HEK293 (cell line): ENCODE results near the gene ZFP42.

ENCODE experiments used
- CTCF ChIP-seq: fragments of 450-650 bp; formaldehyde crosslinking; IDR thresholded peaks from 2 replicates; pipeline ENCODE4 v1.5.1; 2016; ENCODE audit warnings: missing biosample characterization, missing genetic modification characterization
- HOXA7 ChIP-seq: sonication (generic); formaldehyde crosslinking; IDR thresholded peaks from 2 replicates; pipeline ENCODE4 v1.8.1; 2022; ENCODE audit warnings: missing genetic modification reagents, borderline replicate concordance
- PBX3 ChIP-seq: sonication (generic); formaldehyde crosslinking; IDR thresholded peaks from 2 replicates; pipeline ENCODE4 v1.8.1; 2022; ENCODE audit warnings: mild to moderate bottlenecking, moderate library complexity, missing genetic modification reagents
- TCF7L2 ChIP-seq: IDR thresholded peaks from 2 replicates; pipeline ENCODE4 v1.6.1; 2011; ENCODE audit warnings: low read depth, mild to moderate bottlenecking, inconsistent platforms, low read length, moderate library complexity, borderline replicate concordance
- TSHZ1 ChIP-seq: fragments of 450-650 bp; formaldehyde crosslinking; IDR thresholded peaks from 2 replicates; pipeline ENCODE4 v1.5.1; 2016; ENCODE audit warnings: missing biosample characterization, missing genetic modification characterization, borderline replicate concordance
- ZNF18 ChIP-seq: fragments of 450-650 bp; formaldehyde crosslinking; IDR thresholded peaks from 2 replicates; pipeline ENCODE4 v1.5.1; 2016; ENCODE audit warnings: missing biosample characterization, missing genetic modification characterization
- ZNF366 ChIP-seq: fragments of 450-650 bp; formaldehyde crosslinking; conservative IDR thresholded peaks from 2 replicates; pipeline ENCODE4 v1.5.1; 2016; ENCODE audit warnings: missing biosample characterization, missing genetic modification characterization
- ZNF544 ChIP-seq: fragments of 450-650 bp; formaldehyde crosslinking; IDR thresholded peaks from 2 replicates; pipeline ENCODE4 v1.5.0; 2017; ENCODE audit warnings: missing biosample characterization, missing genetic modification characterization
- ZNF561 ChIP-seq: fragments of 450-650 bp; IDR thresholded peaks from 2 replicates; pipeline ENCODE4 v1.5.1; 2018; ENCODE audit warnings: missing biosample characterization, missing genetic modification characterization, borderline replicate concordance
- ZNF658 ChIP-seq: fragments of 450-650 bp; formaldehyde crosslinking; IDR thresholded peaks from 2 replicates; pipeline ENCODE4; 2016; ENCODE audit warnings: missing biosample characterization, missing genetic modification characterization
- ZNF660 ChIP-seq: fragments of 450-650 bp; IDR thresholded peaks from 2 replicates; pipeline ENCODE4 v1.5.1; 2018; ENCODE audit warnings: missing biosample characterization, mild to moderate bottlenecking, missing genetic modification characterization
- ZNF776 ChIP-seq: fragments of 450-650 bp; formaldehyde crosslinking; IDR thresholded peaks from 2 replicates; pipeline ENCODE4 v1.5.0; 2017; ENCODE audit warnings: missing biosample characterization, missing genetic modification characterization, borderline replicate concordance

- TF ChIP-seq CTCF (tag by site-specific recombination) = no peak
- TF ChIP-seq ZNF18 (tag by site-specific recombination) = no peak
- no peak for TF ChIP-seq ZNF366
- no peak for TF ChIP-seq ZNF561 (tag by site-specific recombination)
- no peak for TF ChIP-seq TCF7L2
- TF ChIP-seq HOXA7 (CRISPR knock-in tag) = no peak
- TF ChIP-seq ZNF660 (tag by site-specific recombination) = no peak
- TF ChIP-seq TSHZ1 (tag by site-specific recombination) = no peak
- TF ChIP-seq ZNF658 (tag by site-specific recombination) = no peak
- no peak for TF ChIP-seq ZNF544 (tag by site-specific recombination)
- TF ChIP-seq ZNF776 (tag by site-specific recombination) = no peak
- no peak for TF ChIP-seq PBX3 (CRISPR knock-in tag)
Measured at GRCh38 chr4:188030401-188030800, 34.8 kb downstream of the ZFP42 start.
